Esophagus squamous epithelium (tissue), 5 donors: ENCODE data around the gene CCDC39. TPM values are rescaled to one million over a fixed set of nuclear protein-coding genes. Genes with fewer than 3 reads are reported as not detected.

Experiments used
- DNase-seq: peaks from one replicate; lab custom pipeline; 2025; lab: John Stamatoyannopoulos, UW
- H3K27ac ChIP-seq, 4 donors: fragments of 200-600 bp; sonication (generic); one replicate each; pipeline ENCODE4 v1.5.1; 2016 to 2019; ENCODE audit warnings: mild to moderate bottlenecking in 1 of 4
- H3K27me3 ChIP-seq, 4 donors: fragments of 200-600 bp; sonication (generic); 1 replicate in 3 of 4; 2 replicates in 1 of 4; pipeline versions ENCODE4 v1.5.1 to v1.6.0; 2017 to 2021; ENCODE audit warnings: antibody characterized with exemption in 1 of 4
- H3K36me3 ChIP-seq, 3 donors: fragments of 200-600 bp; sonication (generic); one replicate each; pipeline ENCODE4 v1.5.1; 2016 to 2019
- H3K4me1 ChIP-seq, 3 donors: fragments of 200-600 bp; sonication (generic); one replicate each; pipeline ENCODE4 v1.5.1; 2017 to 2019
- H3K4me3 ChIP-seq, 4 donors: fragments of 200-600 bp; sonication (generic); 1 replicate in 3 of 4; 2 replicates in 1 of 4; pipeline ENCODE4 v1.5.1; 2016 to 2019; ENCODE audit warnings: mild to moderate bottlenecking in 2 of 4, moderate library complexity in 1 of 4
- H3K9me3 ChIP-seq, 3 donors: fragments of 200-600 bp; sonication (generic); one replicate each; pipeline ENCODE4 v1.5.1; 2016 to 2019
- POLR2A ChIP-seq, 4 donors: fragments of 450-650 bp; IDR thresholded peaks; one replicate each; pipeline ENCODE4 v1.6.1; 2017; ENCODE audit warnings: antibody characterized with exemption in 4 of 4, mild to moderate bottlenecking in 4 of 4, moderate library complexity in 3 of 4
- WGBS, 2 donors: methylation state at CpG; one replicate each; pipeline ENCODE4 v1.1.5; 2018; 5-methylcytosine and 5-hydroxymethylcytosine counted together
- intact Hi-C: fragments of 100-400 bp; cut with DNase I; formaldehyde crosslinking; loops from one replicate; pipeline ENCODE4 v1.15.0; 2022
- small RNA-seq, 4 donors: library from RNA; depleted of rRNA; stranded (forward); fragments of <200 nt; gene quantifications; one replicate each; pipeline ENCODE3, GENCODE V24; 2016
- total RNA-seq, 4 donors: library from RNA; depleted of rRNA; stranded (reverse); fragments of >200 nt; gene quantifications; one replicate each; pipeline ENCODE4 v1.1.0, GENCODE V29; 2016
- TF ChIP-seq, protein P1 (sequence below), 6 experiments: fragments of 450-650 bp in 4 of 6; fragments of 200-600 bp in 2 of 6; sonication (generic) in 2 of 6; IDR thresholded peaks; one replicate each; pipeline ENCODE4 v1.5.1; 2016 to 2019; ENCODE audit warnings: antibody characterized with exemption in 6 of 6, mild to moderate bottlenecking in 4 of 6, moderate library complexity in 4 of 6
- donor health status: DM: yes; HTN: yes; CAD: no.

Gene CCDC39
- total RNA-seq, 4 donors from 2014 or later, result not detected

DNA sequence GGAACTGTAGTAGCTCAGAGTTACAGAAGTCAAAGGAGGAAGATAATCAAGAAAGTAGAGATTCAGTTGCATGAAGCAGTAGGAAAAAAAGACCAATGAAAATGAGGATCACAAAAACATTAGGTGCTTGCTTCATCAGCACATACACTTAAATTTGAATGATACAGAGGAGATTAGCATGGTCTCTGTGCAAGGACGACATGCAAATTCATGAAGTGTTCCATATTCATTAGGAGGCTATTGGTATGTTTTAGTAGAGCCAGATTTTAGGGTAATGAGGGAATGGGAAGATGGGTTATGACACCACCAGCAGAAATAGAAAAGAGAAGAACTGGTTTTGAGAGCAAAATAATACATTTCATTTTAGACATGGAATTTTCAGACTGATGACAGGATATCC is 98.4 kb downstream of the CCDC39 start:
- Histone ChIP-seq H3K27ac (no peak overlapping the region), H3K27me3 (peaks cover 0 to 17% (median 0%) of the 10 kb centered on the region in 4 donors), H3K4me3 (no peak overlapping the region), H3K9me3 (no peaks in the 10 kb centered on the region), H3K4me1 (no peaks in the 10 kb centered on the region), H3K36me3 (no peaks in the 10 kb centered on the region)
- TF ChIP-seq POLR2A (IDR thresholded peaks at IDR 0.05), result no peak
- TF ChIP-seq, protein P1, sequence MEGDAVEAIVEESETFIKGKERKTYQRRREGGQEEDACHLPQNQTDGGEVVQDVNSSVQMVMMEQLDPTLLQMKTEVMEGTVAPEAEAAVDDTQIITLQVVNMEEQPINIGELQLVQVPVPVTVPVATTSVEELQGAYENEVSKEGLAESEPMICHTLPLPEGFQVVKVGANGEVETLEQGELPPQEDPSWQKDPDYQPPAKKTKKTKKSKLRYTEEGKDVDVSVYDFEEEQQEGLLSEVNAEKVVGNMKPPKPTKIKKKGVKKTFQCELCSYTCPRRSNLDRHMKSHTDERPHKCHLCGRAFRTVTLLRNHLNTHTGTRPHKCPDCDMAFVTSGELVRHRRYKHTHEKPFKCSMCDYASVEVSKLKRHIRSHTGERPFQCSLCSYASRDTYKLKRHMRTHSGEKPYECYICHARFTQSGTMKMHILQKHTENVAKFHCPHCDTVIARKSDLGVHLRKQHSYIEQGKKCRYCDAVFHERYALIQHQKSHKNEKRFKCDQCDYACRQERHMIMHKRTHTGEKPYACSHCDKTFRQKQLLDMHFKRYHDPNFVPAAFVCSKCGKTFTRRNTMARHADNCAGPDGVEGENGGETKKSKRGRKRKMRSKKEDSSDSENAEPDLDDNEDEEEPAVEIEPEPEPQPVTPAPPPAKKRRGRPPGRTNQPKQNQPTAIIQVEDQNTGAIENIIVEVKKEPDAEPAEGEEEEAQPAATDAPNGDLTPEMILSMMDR (IDR thresholded peaks at IDR 0.05), result no peak
- no peak for DNase-seq
- 65 to 85% methylated on average over 1 of the region's 1 CpG for WGBS, 2 donors
- intact Hi-C loops, result no loop called here

DNA sequence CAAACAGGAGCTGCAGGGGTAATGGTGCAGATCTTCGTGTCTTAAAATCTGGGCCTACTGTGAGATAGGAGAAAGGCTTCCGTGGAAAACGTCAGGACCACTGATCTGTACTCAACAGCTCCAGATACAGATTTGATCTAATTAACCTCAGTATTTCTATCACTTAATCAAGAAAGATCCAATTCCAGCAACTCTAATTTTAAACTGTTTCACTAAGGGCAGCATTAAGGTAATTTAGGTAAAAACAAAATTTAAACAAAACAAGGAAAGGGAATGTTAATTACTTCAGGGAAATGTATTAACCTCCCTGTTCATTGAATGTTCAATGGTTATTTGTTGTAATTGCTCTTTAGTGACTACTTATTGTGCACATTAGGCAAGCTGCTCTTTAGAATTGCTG is 103.7 kb downstream of the CCDC39 start:
- H3K4me3 ChIP-seq, result no peak overlapping the region
- no peak overlapping the region for H3K27ac ChIP-seq
- 78 to 82% methylated on average over 3 of the region's 3 CpGs for WGBS, 2 donors
- DNase-seq, result no peak
- no peaks in the 10 kb centered on the region for H3K27me3 ChIP-seq
- intact Hi-C loops, result no loop called here
- no peaks in the 10 kb centered on the region for H3K36me3 ChIP-seq
- no peaks in the 10 kb centered on the region for H3K4me1 ChIP-seq
- no peak for TF ChIP-seq POLR2A (IDR thresholded peaks at IDR 0.05)
- TF ChIP-seq, protein P1 (IDR thresholded peaks at IDR 0.05), result no peak
- H3K9me3 ChIP-seq, result no peaks in the 10 kb centered on the region

DNA sequence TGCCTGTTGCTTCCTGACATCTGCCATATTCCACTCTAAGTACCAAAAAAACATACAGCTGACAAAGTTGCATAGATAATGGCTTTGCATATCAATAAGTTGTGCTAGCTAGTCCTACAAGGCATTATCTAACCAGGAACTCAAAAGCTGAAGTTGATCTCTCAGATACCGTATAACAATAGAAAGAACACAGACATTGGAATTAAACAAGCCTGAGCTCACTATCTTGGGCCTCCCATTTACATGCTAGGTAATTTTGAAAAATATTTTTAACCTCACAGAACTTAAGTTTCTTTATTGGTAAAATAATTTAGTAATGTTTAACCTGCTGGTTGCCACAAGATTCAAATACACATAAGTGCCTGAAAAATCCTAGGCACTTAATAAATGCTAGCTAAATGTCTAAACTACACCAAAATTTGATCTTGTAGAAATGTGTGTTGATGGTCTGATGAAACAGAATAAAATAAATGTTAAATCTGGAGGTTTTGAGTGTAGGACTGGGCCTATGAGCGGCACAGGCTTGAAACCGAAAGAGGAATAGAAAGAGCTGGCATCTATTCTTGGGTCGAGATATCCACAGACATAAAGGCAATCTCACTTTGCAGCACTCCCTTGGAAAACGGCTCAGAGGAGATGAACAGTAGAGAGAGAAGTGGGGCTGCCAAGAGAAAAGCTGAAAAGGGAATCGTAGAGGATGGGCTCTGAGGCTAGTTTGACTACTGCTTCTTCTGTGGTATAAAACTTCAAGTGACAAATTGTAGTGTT is 107.3 kb downstream of the CCDC39 start:
- Histone ChIP-seq H3K4me3 (no peak overlapping the region), H3K27me3 (no peaks in the 10 kb centered on the region), H3K27ac (no peak overlapping the region), H3K9me3 (no peaks in the 10 kb centered on the region), H3K36me3 (no peaks in the 10 kb centered on the region), H3K4me1 (no peaks in the 10 kb centered on the region)
- WGBS, 2 donors, result 67 to 79% methylated on average over 6 of the region's 6 CpGs
- TF ChIP-seq, protein P1 (IDR thresholded peaks at IDR 0.05), result no peak
- no peak for TF ChIP-seq POLR2A (IDR thresholded peaks at IDR 0.05)
- no peak for DNase-seq
- intact Hi-C loops, result no loop called here

DNA sequence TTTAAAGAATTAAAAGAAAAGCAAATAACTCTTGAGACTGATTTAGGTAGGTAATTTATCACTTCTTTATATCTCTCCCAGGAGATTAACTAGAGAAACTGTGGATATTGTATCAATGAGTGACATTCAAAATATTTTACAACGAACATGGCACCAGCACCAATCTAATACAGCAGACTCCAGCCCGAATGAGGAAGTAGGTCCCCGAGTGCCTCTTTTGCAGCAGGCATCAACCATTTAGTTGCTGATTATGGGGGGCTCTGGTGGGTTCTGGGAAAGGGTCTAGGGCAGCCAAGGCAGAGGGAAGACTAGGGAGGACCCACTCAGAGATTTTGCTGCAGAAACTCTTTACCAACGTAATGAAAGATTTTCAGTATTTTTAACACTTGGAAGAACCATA is 109.1 kb downstream of the CCDC39 start:
- WGBS, 2 donors, result 50 to 54% methylated on average over 4 of the region's 4 CpGs
- H3K27me3 ChIP-seq, result no peaks in the 10 kb centered on the region
- H3K4me1 ChIP-seq, result no peaks in the 10 kb centered on the region
- H3K36me3 ChIP-seq, result no peaks in the 10 kb centered on the region
- H3K27ac ChIP-seq, result no peak overlapping the region
- H3K4me3 ChIP-seq, result no peak overlapping the region
- no peaks in the 10 kb centered on the region for H3K9me3 ChIP-seq
- TF ChIP-seq, protein P1 (IDR thresholded peaks at IDR 0.05), result no peak
- no peak for TF ChIP-seq POLR2A (IDR thresholded peaks at IDR 0.05)
- DNase-seq, result no peak
- intact Hi-C loops, result no loop called here

DNA sequence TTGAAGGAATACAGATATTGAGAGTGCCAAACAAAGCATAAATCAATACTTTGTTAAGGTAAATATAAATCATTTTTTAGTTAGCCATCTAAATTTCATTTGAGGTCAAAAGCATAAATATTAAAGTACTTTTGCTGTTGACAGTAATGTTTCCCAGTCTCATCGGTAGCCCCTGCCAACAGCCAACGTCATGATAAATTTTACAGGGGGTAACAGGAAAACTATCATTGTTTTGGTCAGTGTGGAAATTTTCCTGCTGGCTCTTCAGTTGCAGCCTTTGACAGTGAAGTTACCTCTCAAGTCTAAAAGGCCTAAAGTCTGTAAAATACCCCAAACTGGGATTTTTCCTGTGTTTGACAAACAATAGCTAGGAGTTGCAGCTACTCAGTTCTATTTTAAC is 114.6 kb downstream of the CCDC39 start:
- no peak overlapping the region for H3K27ac ChIP-seq
- TF ChIP-seq, protein P1 (IDR thresholded peaks at IDR 0.05), result no peak
- TF ChIP-seq POLR2A (IDR thresholded peaks at IDR 0.05), result no peak
- no peaks in the 10 kb centered on the region for H3K36me3 ChIP-seq
- intact Hi-C loops, result no loop called here
- H3K9me3 ChIP-seq, result peaks cover 0 to 7% (median 0%) of the 10 kb centered on the region in 3 donors
- no peak overlapping the region for H3K4me3 ChIP-seq
- no peaks in the 10 kb centered on the region for H3K27me3 ChIP-seq
- 64 to 67% methylated on average over 2 of the region's 2 CpGs for WGBS, 2 donors
- H3K4me1 ChIP-seq, result no peaks in the 10 kb centered on the region
- no peak for DNase-seq

Small RNA genes within 50 kb of the gene (small RNA-seq; reads per million reads assigned to genes)
- gene AC068298.1 (0 reads per million in 4 donors), gene RNU6-486P (0 reads per million in 4 donors)

Other genes starting within 250 kb of the CCDC39 start
- gene TTC14, start 77.3 kb downstream of the CCDC39 start, total RNA-seq, result 10 to 100 TPM in 3 of 4 donors, 1 to 10 TPM in 1; 9.6 to 29.4 (median 21.8) TPM
- gene FXR1, start 233.2 kb upstream of the CCDC39 start, total RNA-seq, result 10 to 100 TPM; 39.6 to 99.2 (median 73.8) TPM